Endothelial cell of umbilical vein (primary cell): ENCODE results near the gene POLG.

Source experiments
- CTCF ChIP-seq, 2 donors: IDR thresholded peaks; 1 replicate in 1 of 2; 2 replicates in 1 of 2; pipeline ENCODE4 v1.5.1; 2011; ENCODE audit warnings: low read length in 2 of 2, mild to moderate bottlenecking in 2 of 2, moderate library complexity in 2 of 2, control low read depth in 1 of 2, inconsistent platforms in 1 of 2, low read depth in 1 of 2; ENCODE audit not compliant: insufficient read depth in 1 of 2; ENCODE audit errors: extremely low read depth in 1 of 2
- EZH2 ChIP-seq: IDR thresholded peaks from 2 replicates; pipeline ENCODE4 v1.6.1; 2012; ENCODE audit warnings: borderline replicate concordance, low read depth, mild to moderate bottlenecking, moderate library complexity, low read length, inconsistent platforms; ENCODE audit not compliant: severe bottlenecking
- JUN ChIP-seq: IDR thresholded peaks from 2 replicates; pipeline ENCODE4 v1.6.1; 2011; ENCODE audit warnings: borderline replicate concordance, low read depth; ENCODE audit not compliant: insufficient read length, insufficient read depth
- MYC ChIP-seq: IDR thresholded peaks from one replicate; pipeline ENCODE4 v1.6.1; 2011; ENCODE audit warnings: mild to moderate bottlenecking, low read depth, low read length
- POLR2A ChIP-seq: IDR thresholded peaks from 2 replicates; pipeline ENCODE4 v1.6.1; 2012; ENCODE audit warnings: low read depth, mild to moderate bottlenecking, control low read depth, low read length
- POLR2AphosphoS5 ChIP-seq: IDR thresholded peaks from 2 replicates; pipeline ENCODE4 v1.6.1; 2012; ENCODE audit warnings: low read depth, mild to moderate bottlenecking, control low read depth, low read length, moderate library complexity; ENCODE audit not compliant: insufficient read depth

GRCh38 chr15:89307791-89308190 is 26.8 kb downstream of the POLG start:
- TF ChIP-seq CTCF (IDR thresholded peaks at IDR 0.05; ENCODE audit: extremely low read depth in 1 of 2, insufficient read depth in 1 of 2, low read depth in 1 of 2, low read length in 2 of 2) (no peak), JUN (no peak), POLR2A (no peak), EZH2 (no peak), POLR2AphosphoS5 (no peak), MYC (no peak)
